ENCODE measurements around the gene RNF220.

- TF ChIP-seq, protein P1, sequence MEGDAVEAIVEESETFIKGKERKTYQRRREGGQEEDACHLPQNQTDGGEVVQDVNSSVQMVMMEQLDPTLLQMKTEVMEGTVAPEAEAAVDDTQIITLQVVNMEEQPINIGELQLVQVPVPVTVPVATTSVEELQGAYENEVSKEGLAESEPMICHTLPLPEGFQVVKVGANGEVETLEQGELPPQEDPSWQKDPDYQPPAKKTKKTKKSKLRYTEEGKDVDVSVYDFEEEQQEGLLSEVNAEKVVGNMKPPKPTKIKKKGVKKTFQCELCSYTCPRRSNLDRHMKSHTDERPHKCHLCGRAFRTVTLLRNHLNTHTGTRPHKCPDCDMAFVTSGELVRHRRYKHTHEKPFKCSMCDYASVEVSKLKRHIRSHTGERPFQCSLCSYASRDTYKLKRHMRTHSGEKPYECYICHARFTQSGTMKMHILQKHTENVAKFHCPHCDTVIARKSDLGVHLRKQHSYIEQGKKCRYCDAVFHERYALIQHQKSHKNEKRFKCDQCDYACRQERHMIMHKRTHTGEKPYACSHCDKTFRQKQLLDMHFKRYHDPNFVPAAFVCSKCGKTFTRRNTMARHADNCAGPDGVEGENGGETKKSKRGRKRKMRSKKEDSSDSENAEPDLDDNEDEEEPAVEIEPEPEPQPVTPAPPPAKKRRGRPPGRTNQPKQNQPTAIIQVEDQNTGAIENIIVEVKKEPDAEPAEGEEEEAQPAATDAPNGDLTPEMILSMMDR (IDR thresholded peaks at IDR 0.05; ENCODE audit: poor library complexity): no peak
- no peak for TF ChIP-seq EZH2phosphoT487 (IDR thresholded peaks at IDR 0.05; ENCODE audit: low read depth, severe bottlenecking, unreplicated experiment)
- TF ChIP-seq EZH2 (IDR thresholded peaks at IDR 0.05; ENCODE audit: borderline replicate concordance): no peak
Measured at GRCh38 chr1:44415013-44415412, 10.0 kb downstream of the RNF220 start.
